C4-2B (cell line): ENCODE data around the gene TSSK2.

Experiments
- CTCF ChIP-seq: fragments of 450-650 bp; conservative IDR thresholded peaks from 2 replicates; pipeline ENCODE4 v1.5.1; 2017; ENCODE audit warnings: mild to moderate bottlenecking
- ZFX ChIP-seq: fragments of 450-650 bp; IDR thresholded peaks from 2 replicates; pipeline ENCODE4 v1.6.1; 2017

- TF ChIP-seq CTCF (no peak), ZFX (no peak)
These were observed 14.0 kb upstream of the TSSK2 start for GRCh38 chr22:19117111-19117512.
